HepG2 (cell line): ENCODE results near the gene MOK. TPM values are rescaled to one million over a fixed set of nuclear protein-coding genes. Genes with fewer than 3 reads are reported as not detected.
A peak's percentile ranks its signal among the peaks of the same experiment; 100 is the strongest.

Experiments
- AGO1 ChIP-seq: fragments of 200-400 bp; formaldehyde crosslinking; IDR thresholded peaks from 2 replicates; pipeline ENCODE4 v1.6.1; 2017; ENCODE audit warnings: mild to moderate bottlenecking, low read depth, low read length, moderate library complexity; ENCODE audit not compliant: poor library complexity, severe bottlenecking
- CAMTA2 ChIP-seq: sonication (generic); formaldehyde crosslinking; IDR thresholded peaks from 2 replicates; pipeline ENCODE4 v1.4.0; 2020; ENCODE audit warnings: mild to moderate bottlenecking, missing genetic modification reagents, borderline replicate concordance
- CHCHD3 ChIP-seq: sonication (generic); formaldehyde crosslinking; IDR thresholded peaks from 2 replicates; pipeline ENCODE4 v1.8.0; 2022; ENCODE audit warnings: mild to moderate bottlenecking, missing genetic modification reagents, moderate library complexity
- KDM1A ChIP-seq: IDR thresholded peaks from 2 replicates; pipeline ENCODE4 v1.6.1; 2016; ENCODE audit warnings: missing compliant biosample characterization
- NPAS2 ChIP-seq: sonication (generic); formaldehyde crosslinking; IDR thresholded peaks from 2 replicates; pipeline ENCODE4 v1.8.0; 2022; ENCODE audit warnings: mild to moderate bottlenecking, missing genetic modification reagents, borderline replicate concordance
- PTBP1 ChIP-seq: fragments of 200-400 bp; formaldehyde crosslinking; IDR thresholded peaks from 2 replicates; pipeline ENCODE4 v1.6.1; 2018; ENCODE audit warnings: low read length, low read depth; ENCODE audit not compliant: poor library complexity, severe bottlenecking
- SIX4 ChIP-seq: sonication (generic); formaldehyde crosslinking; IDR thresholded peaks from 2 replicates; pipeline ENCODE4 v1.4.0; 2020; ENCODE audit warnings: missing genetic modification reagents
- SMARCE1 ChIP-seq: fragments of 450-650 bp; IDR thresholded peaks from 2 replicates; pipeline ENCODE4 v1.6.1; 2017; ENCODE audit warnings: borderline replicate concordance
- SSRP1 ChIP-seq: IDR thresholded peaks from 2 replicates; pipeline ENCODE4 v1.6.1; 2016; ENCODE audit warnings: control low read depth
- TAF15 ChIP-seq: fragments of 200-400 bp; formaldehyde crosslinking; IDR thresholded peaks from one replicate; pipeline ENCODE4 v1.6.1; 2018; ENCODE audit warnings: mild to moderate bottlenecking, low read depth, low read length; ENCODE audit not compliant: poor library complexity, severe bottlenecking
- ZBTB38 ChIP-seq: sonication (generic); formaldehyde crosslinking; IDR thresholded peaks from 2 replicates; pipeline ENCODE4 v1.5.1; 2020; ENCODE audit warnings: mild to moderate bottlenecking, missing genetic modification reagents
- ZNF292 ChIP-seq: sonication (generic); formaldehyde crosslinking; IDR thresholded peaks from 2 replicates; pipeline ENCODE4 v1.8.1; 2022; ENCODE audit warnings: mild to moderate bottlenecking, low read depth, missing genetic modification reagents, borderline replicate concordance
- ZNF331 ChIP-seq: sonication (generic); formaldehyde crosslinking; IDR thresholded peaks from 2 replicates; pipeline ENCODE4 v1.4.0; 2020; ENCODE audit warnings: missing genetic modification reagents
- ZNF510 ChIP-seq: sonication (generic); formaldehyde crosslinking; IDR thresholded peaks from 2 replicates; pipeline ENCODE4 v1.4.0; 2020; ENCODE audit warnings: low read depth, mild to moderate bottlenecking, missing genetic modification reagents
- ZNF644 ChIP-seq: IDR thresholded peaks from 2 replicates; pipeline ENCODE4 v1.6.1; 2016; ENCODE audit warnings: low read depth
- ZNF7 ChIP-seq: IDR thresholded peaks from 2 replicates; pipeline ENCODE4 v1.6.1; 2016; ENCODE audit warnings: missing biosample characterization, missing genetic modification reagents
- ZNF766 ChIP-seq: sonication (generic); formaldehyde crosslinking; IDR thresholded peaks from 2 replicates; pipeline ENCODE4 v1.5.0; 2020; ENCODE audit warnings: missing genetic modification reagents, borderline replicate concordance
- polyA plus RNA-seq, 8 experiments: library from polyadenylated mRNA; depleted of rRNA in 3 of 8; stranded (reverse) in 7 of 8; unstranded in 1 of 8; fragments of >200 nt; fragmentation: Illumina TruSeq in 4 of 8; extraction: Trizol in 4 of 8; gene quantifications; 2 replicates each; pipeline versions ENCODE4 v1.2.1 to v1.2.3, GENCODE V29; 2011 to 2016; ENCODE audit warnings: low read depth in 4 of 8, missing spikeins in 1 of 8, mixed read lengths in 1 of 8; ENCODE audit not compliant: insufficient read depth in 1 of 8
- total RNA-seq, 5 experiments: library from RNA; depleted of rRNA; stranded (reverse); fragments of >200 nt; fragmentation: Illumina TruSeq; extraction: Trizol; gene quantifications; 2 replicates each; pipeline ENCODE4 v1.2.3, GENCODE V29; 2016; ENCODE audit warnings: low read depth in 1 of 5
- TF ChIP-seq, protein P1 (sequence below): IDR thresholded peaks from 2 replicates; pipeline ENCODE4 v1.4.0; 2020; ENCODE audit warnings: mild to moderate bottlenecking, missing genetic modification reagents
- TF ChIP-seq, protein P2 (sequence below): sonication (generic); formaldehyde crosslinking; IDR thresholded peaks from 2 replicates; pipeline ENCODE4 v1.4.0; 2020; ENCODE audit warnings: mild to moderate bottlenecking, low read depth, missing genetic modification reagents
- TF ChIP-seq, protein P3 (sequence below): sonication (generic); formaldehyde crosslinking; IDR thresholded peaks from 2 replicates; pipeline ENCODE4 v1.8.1; 2023; ENCODE audit warnings: mild to moderate bottlenecking, missing genetic modification reagents
- TF ChIP-seq, protein P4 (sequence below): sonication (generic); formaldehyde crosslinking; IDR thresholded peaks from 2 replicates; pipeline ENCODE4 v1.5.1; 2020; ENCODE audit warnings: mild to moderate bottlenecking, missing genetic modification reagents, borderline replicate concordance

Gene MOK
- total and polyA plus RNA-seq, 2 of the 13 experiments (the other 11 are each of a cell fraction or from before 2014, with no cell fraction given) = 15.3 to 16.9 TPM

DNA sequence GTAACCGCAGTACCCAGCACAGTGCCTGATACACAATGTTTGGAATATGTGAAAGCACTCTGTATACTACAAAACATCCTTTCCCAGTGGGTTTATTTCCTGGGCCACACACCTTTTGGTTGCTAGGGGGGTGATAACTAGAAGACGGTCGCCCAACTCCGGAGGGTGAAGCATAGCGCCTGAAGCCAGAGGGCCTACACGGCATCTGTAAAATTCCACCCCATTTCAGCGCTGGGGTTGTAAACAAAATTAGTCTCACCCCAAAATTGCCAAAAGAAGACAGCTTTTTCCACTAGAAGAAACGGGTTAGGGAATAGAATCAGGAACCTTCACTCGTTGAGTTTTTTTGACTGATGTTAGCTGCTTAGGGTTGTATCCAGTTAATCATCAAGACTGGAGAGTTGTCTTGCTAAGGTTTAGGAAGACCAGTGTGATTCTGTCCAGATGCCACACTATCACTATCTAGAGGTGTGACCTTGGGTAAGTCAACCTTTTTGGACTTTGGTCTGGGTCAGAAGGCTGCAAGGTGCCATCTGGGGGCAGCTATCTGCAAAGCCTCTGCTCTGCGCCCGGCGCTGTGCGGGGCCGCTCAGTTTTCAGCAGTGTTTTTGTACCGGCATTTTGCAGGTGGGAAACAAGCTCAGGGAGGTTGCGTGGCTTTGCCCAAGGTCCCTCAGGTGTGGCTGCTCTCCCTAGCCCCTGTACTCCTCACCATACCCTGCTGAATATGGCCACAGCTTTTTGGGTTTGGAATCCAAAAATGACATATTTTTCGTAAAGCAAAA is 15.9 kb upstream of the MOK start (continued):
- TF ChIP-seq, protein P1, sequence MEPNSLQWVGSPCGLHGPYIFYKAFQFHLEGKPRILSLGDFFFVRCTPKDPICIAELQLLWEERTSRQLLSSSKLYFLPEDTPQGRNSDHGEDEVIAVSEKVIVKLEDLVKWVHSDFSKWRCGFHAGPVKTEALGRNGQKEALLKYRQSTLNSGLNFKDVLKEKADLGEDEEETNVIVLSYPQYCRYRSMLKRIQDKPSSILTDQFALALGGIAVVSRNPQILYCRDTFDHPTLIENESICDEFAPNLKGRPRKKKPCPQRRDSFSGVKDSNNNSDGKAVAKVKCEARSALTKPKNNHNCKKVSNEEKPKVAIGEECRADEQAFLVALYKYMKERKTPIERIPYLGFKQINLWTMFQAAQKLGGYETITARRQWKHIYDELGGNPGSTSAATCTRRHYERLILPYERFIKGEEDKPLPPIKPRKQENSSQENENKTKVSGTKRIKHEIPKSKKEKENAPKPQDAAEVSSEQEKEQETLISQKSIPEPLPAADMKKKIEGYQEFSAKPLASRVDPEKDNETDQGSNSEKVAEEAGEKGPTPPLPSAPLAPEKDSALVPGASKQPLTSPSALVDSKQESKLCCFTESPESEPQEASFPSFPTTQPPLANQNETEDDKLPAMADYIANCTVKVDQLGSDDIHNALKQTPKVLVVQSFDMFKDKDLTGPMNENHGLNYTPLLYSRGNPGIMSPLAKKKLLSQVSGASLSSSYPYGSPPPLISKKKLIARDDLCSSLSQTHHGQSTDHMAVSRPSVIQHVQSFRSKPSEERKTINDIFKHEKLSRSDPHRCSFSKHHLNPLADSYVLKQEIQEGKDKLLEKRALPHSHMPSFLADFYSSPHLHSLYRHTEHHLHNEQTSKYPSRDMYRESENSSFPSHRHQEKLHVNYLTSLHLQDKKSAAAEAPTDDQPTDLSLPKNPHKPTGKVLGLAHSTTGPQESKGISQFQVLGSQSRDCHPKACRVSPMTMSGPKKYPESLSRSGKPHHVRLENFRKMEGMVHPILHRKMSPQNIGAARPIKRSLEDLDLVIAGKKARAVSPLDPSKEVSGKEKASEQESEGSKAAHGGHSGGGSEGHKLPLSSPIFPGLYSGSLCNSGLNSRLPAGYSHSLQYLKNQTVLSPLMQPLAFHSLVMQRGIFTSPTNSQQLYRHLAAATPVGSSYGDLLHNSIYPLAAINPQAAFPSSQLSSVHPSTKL = peak; percentile 27; the same call in 1 of the 2 replicates
- TF ChIP-seq ZNF766 (CRISPR knock-in tag) (no peak; the same call in 1 of the 2 replicates), CHCHD3 (CRISPR knock-in tag) (no peak), ZNF7 (no peak), SSRP1 (peak; percentile 19; the same call in 1 of the 2 replicates), ZNF331 (peak; percentile 61; the same call in 1 of the 2 replicates), NPAS2 (CRISPR knock-in tag) (no peak), CAMTA2 (no peak), ZNF644 (CRISPR knock-in tag) (no peak), KDM1A (CRISPR knock-in tag) (0 out of 2 replicates have a peak, but pooled peaks have one; percentile 16), SIX4 (CRISPR knock-in tag) (0 out of 2 replicates have a peak, but pooled peaks have one; percentile 14), ZNF510 (CRISPR knock-in tag) (0 out of 2 replicates have a peak, but pooled peaks have one; percentile 23), ZNF292 (CRISPR knock-in tag) (no peak), TAF15 (no peak), ZBTB38 (CRISPR knock-in tag) (peak; percentile 33; the same call in 1 of the 2 replicates), PTBP1 (no peak), AGO1 (no peak), SMARCE1 (no peak)
- TF ChIP-seq, protein P2, sequence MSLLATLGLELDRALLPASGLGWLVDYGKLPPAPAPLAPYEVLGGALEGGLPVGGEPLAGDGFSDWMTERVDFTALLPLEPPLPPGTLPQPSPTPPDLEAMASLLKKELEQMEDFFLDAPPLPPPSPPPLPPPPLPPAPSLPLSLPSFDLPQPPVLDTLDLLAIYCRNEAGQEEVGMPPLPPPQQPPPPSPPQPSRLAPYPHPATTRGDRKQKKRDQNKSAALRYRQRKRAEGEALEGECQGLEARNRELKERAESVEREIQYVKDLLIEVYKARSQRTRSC (CRISPR knock-in tag) = no peak
- TF ChIP-seq, protein P3, sequence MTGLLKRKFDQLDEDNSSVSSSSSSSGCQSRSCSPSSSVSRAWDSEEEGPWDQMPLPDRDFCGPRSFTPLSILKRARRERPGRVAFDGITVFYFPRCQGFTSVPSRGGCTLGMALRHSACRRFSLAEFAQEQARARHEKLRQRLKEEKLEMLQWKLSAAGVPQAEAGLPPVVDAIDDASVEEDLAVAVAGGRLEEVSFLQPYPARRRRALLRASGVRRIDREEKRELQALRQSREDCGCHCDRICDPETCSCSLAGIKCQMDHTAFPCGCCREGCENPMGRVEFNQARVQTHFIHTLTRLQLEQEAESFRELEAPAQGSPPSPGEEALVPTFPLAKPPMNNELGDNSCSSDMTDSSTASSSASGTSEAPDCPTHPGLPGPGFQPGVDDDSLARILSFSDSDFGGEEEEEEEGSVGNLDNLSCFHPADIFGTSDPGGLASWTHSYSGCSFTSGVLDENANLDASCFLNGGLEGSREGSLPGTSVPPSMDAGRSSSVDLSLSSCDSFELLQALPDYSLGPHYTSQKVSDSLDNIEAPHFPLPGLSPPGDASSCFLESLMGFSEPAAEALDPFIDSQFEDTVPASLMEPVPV (CRISPR knock-in tag) = peak; percentile 27; the same call in 1 of the 2 replicates
- TF ChIP-seq, protein P4, sequence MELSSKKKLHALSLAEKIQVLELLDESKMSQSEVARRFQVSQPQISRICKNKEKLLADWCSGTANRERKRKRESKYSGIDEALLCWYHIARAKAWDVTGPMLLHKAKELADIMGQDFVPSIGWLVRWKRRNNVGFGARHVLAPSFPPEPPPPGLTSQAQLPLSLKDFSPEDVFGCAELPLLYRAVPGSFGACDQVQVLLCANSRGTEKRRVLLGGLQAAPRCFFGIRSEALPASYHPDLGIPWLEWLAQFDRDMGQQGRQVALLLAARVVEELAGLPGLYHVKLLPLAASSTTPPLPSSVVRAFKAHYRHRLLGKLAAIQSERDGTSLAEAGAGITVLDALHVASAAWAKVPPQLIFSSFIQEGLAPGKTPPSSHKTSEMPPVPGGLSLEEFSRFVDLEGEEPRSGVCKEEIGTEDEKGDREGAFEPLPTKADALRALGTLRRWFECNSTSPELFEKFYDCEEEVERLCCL (CRISPR knock-in tag) = no peak
